Upper lobe of right lung (tissue), 1 donor: ENCODE measurements around the gene ADGRE2. TPM values are rescaled to one million over a fixed set of nuclear protein-coding genes. Genes with fewer than 3 reads are reported as not detected.
"Not testable (repeated sequence)": the region's sequence is repeated elsewhere in the genome, so short reads cannot be mapped to it uniquely, and the experiment has no call there.

Experiments
- ATAC-seq: fragments of 200-7000 bp; cut with Tn5 transposase; one replicate; pipeline ENCODE4 v1.9.1; 2020; ENCODE audit warnings: mild to moderate bottlenecking, moderate library complexity
- DNase-seq: peaks from one replicate; pipeline ENCODE4 v3.0.0-alpha.2; 2020
- H3K27ac ChIP-seq: fragments of 200-600 bp; one replicate; pipeline ENCODE4 v1.8.0; 2022
- H3K27me3 ChIP-seq: fragments of 200-600 bp; one replicate; pipeline ENCODE4 v1.8.0; 2022; ENCODE audit warnings: mild to moderate bottlenecking
- H3K36me3 ChIP-seq: fragments of 200-600 bp; one replicate; pipeline ENCODE4 v1.8.0; 2022
- H3K4me1 ChIP-seq: fragments of 200-600 bp; one replicate; pipeline ENCODE4 v1.8.0; 2022
- H3K4me3 ChIP-seq: fragments of 200-600 bp; one replicate; pipeline ENCODE4 v1.8.0; 2022; ENCODE audit warnings: mild to moderate bottlenecking
- H3K9me3 ChIP-seq: fragments of 200-600 bp; one replicate; pipeline ENCODE4 v1.8.0; 2022
- CTCF ChIP-seq: fragments of 200-600 bp; IDR thresholded peaks from one replicate; pipeline ENCODE4 v1.8.0; 2022; ENCODE audit warnings: antibody characterized with exemption
- intact Hi-C: fragments of 100-400 bp; cut with DNase I; formaldehyde crosslinking; loops from one replicate; pipeline ENCODE4 v1.11.0; 2022
- total RNA-seq: library from RNA; stranded (reverse); fragmentation: NEBNext Ultra II Directional; extraction: Animal tissue kit (Norgen Biotek cat#: 25700); gene quantifications from one replicate; pipeline ENCODE4 v1.2.1, GENCODE V29; 2021
- donor health status: DM: no; HTN: yes; CAD: no; lungs with severe emphysema.

ADGRE2 gene
- total RNA-seq, 1 donor from 2014 or later, result 17.0 TPM

GRCh38 chr19:14786421-14786851 lies 8.1 kb upstream of the ADGRE2 start:
- intact Hi-C loops, result no loop called here
- H3K36me3 ChIP-seq, result no peaks in the 10 kb centered on the region
- TF ChIP-seq CTCF, result peak; percentile 59
- H3K9me3 ChIP-seq, result no peaks in the 10 kb centered on the region
- DNase-seq, result no peak
- no peak overlapping the region for H3K4me3 ChIP-seq
- peak; percentile 37 for ATAC-seq
- H3K4me1 ChIP-seq, result no peaks in the 10 kb centered on the region
- no peaks in the 10 kb centered on the region for H3K27me3 ChIP-seq
- H3K27ac ChIP-seq, result no peak overlapping the region

- H3K36me3 ChIP-seq, H3K27me3 ChIP-seq, H3K9me3 ChIP-seq, intact Hi-C loops, H3K4me1 ChIP-seq, H3K4me3 ChIP-seq: not testable (repeated sequence)
- DNase-seq (peak; percentile 79), ATAC-seq (peak; percentile 89)
- H3K27ac ChIP-seq, result peak overlapping the region; percentile 30
Measured at GRCh38 chr19:14785102-14785793, 6.9 kb upstream of the ADGRE2 start.

GRCh38 chr19:14784730-14785101 lies 6.4 kb upstream of the ADGRE2 start:
- DNase-seq (peak; percentile 92), ATAC-seq (peak; percentile 92)
- H3K27me3 ChIP-seq, H3K4me1 ChIP-seq, H3K9me3 ChIP-seq, H3K36me3 ChIP-seq, H3K4me3 ChIP-seq, intact Hi-C loops: not testable (repeated sequence)
- peak overlapping the region; percentile 30 for H3K27ac ChIP-seq

- intact Hi-C loops, result not testable (repeated sequence)
- peak; percentile 54 for ATAC-seq
Measured at GRCh38 chr19:14783410-14783998, 5.1 kb upstream of the ADGRE2 start.

GRCh38 chr19:14782626-14783409 lies 4.5 kb upstream of the ADGRE2 start:
- no peak overlapping the region for H3K4me3 ChIP-seq
- TF ChIP-seq CTCF, result no peak
- no peaks in the 10 kb centered on the region for H3K9me3 ChIP-seq
- H3K27me3 ChIP-seq, result no peaks in the 10 kb centered on the region
- H3K4me1 ChIP-seq, result no peaks in the 10 kb centered on the region
- no peak for DNase-seq
- H3K27ac ChIP-seq, result peak overlapping the region; percentile 6
- no peak for ATAC-seq
- H3K36me3 ChIP-seq, result no peaks in the 10 kb centered on the region
- intact Hi-C loops, result no loop called here

More at GRCh38 chr19:14783410-14783998, 5.1 kb upstream of the ADGRE2 start:
- H3K27ac ChIP-seq, result peak overlapping the region; percentile 6
- H3K27me3 ChIP-seq, H3K4me3 ChIP-seq, H3K4me1 ChIP-seq, H3K9me3 ChIP-seq, H3K36me3 ChIP-seq, DNase-seq: not testable (repeated sequence)

GRCh38 chr19:14781713-14782536 lies 3.6 kb upstream of the ADGRE2 start:
- H3K27ac ChIP-seq, intact Hi-C loops, H3K4me1 ChIP-seq, H3K27me3 ChIP-seq, H3K36me3 ChIP-seq, H3K9me3 ChIP-seq, DNase-seq, H3K4me3 ChIP-seq, ATAC-seq: not testable (repeated sequence)

GRCh38 chr19:14780622-14781225 lies 2.4 kb upstream of the ADGRE2 start:
- H3K4me3 ChIP-seq, ATAC-seq, H3K27ac ChIP-seq, intact Hi-C loops, H3K4me1 ChIP-seq, DNase-seq, H3K36me3 ChIP-seq, H3K9me3 ChIP-seq, H3K27me3 ChIP-seq: not testable (repeated sequence)
